T-helper 1 cell treated with Interleukin-12 subunit alpha and Interleukin-12 subunit beta and Interleukin-4 antibody, amounts not matched to agents 30 μg/mL and 1 μg/mL, for 36 hours (primary cell): ENCODE data around the gene RRM2.

Source experiments
- H3K27ac Mint-ChIP-seq: one replicate; pipeline ENCODE4 v1.8.0; 2021; ENCODE audit warnings: mild to moderate bottlenecking, mixed read lengths
- H3K27me3 Mint-ChIP-seq: one replicate; pipeline ENCODE4 v1.8.0; 2021; ENCODE audit warnings: low read depth, mixed read lengths
- H3K36me3 Mint-ChIP-seq: one replicate; pipeline ENCODE4 v1.8.0; 2021; ENCODE audit warnings: low read depth, mixed read lengths
- H3K4me1 Mint-ChIP-seq: one replicate; pipeline ENCODE4 v1.8.0; 2021; ENCODE audit warnings: low read depth, mixed read lengths
- H3K4me3 Mint-ChIP-seq: one replicate; pipeline ENCODE4 v1.8.0; 2021; ENCODE audit warnings: mild to moderate bottlenecking, moderate library complexity, mixed read lengths
- H3K9me3 Mint-ChIP-seq: one replicate; pipeline ENCODE4 v1.8.0; 2021; ENCODE audit warnings: mixed read lengths

RRM2 gene

GRCh38 chr2:10132996-10133647 is 10.6 kb downstream of the RRM2 start:
- H3K4me1 Mint-ChIP-seq: peaks cover 29% of the 10 kb centered on the region
- peaks cover 49% of the 10 kb centered on the region for H3K36me3 Mint-ChIP-seq
- no peak overlapping the region for H3K27ac Mint-ChIP-seq
- no peaks in the 10 kb centered on the region for H3K27me3 Mint-ChIP-seq
- no peaks in the 10 kb centered on the region for H3K9me3 Mint-ChIP-seq
- H3K4me3 Mint-ChIP-seq: no peak overlapping the region

- Mint-ChIP-seq H3K4me3 (no peak overlapping the region), H3K4me1 (peaks cover 16% of the 10 kb centered on the region), H3K36me3 (peaks cover 31% of the 10 kb centered on the region), H3K27me3 (no peaks in the 10 kb centered on the region), H3K27ac (peak overlapping the region; percentile 43), H3K9me3 (no peaks in the 10 kb centered on the region)
Measured at GRCh38 chr2:10135296-10136089, 13.0 kb downstream of the RRM2 start.

GRCh38 chr2:10136101-10136934 is 13.8 kb downstream of the RRM2 start:
- Mint-ChIP-seq H3K36me3 (peaks cover 26% of the 10 kb centered on the region), H3K27ac (no peak overlapping the region)

GRCh38 chr2:10137053-10137843 is 14.7 kb downstream of the RRM2 start:
- Mint-ChIP-seq H3K9me3 (no peaks in the 10 kb centered on the region), H3K4me3 (no peak overlapping the region), H3K4me1 (peaks cover 21% of the 10 kb centered on the region), H3K27ac (no peak overlapping the region), H3K27me3 (no peaks in the 10 kb centered on the region), H3K36me3 (peaks cover 27% of the 10 kb centered on the region)

More at GRCh38 chr2:10136101-10136934, 13.8 kb downstream of the RRM2 start:
- Mint-ChIP-seq H3K9me3 (no peaks in the 10 kb centered on the region), H3K4me3 (no peak overlapping the region), H3K4me1 (peaks cover 17% of the 10 kb centered on the region), H3K27me3 (no peaks in the 10 kb centered on the region)

- H3K4me3 Mint-ChIP-seq: no peak overlapping the region
- H3K27me3 Mint-ChIP-seq: no peaks in the 10 kb centered on the region
- peaks cover 29% of the 10 kb centered on the region for H3K36me3 Mint-ChIP-seq
- no peak overlapping the region for H3K27ac Mint-ChIP-seq
- no peaks in the 10 kb centered on the region for H3K9me3 Mint-ChIP-seq
- H3K4me1 Mint-ChIP-seq: peaks cover 18% of the 10 kb centered on the region
Measured at GRCh38 chr2:10139536-10139935, 17.0 kb downstream of the RRM2 start.

- no peaks in the 10 kb centered on the region for H3K9me3 Mint-ChIP-seq
- peaks cover 22% of the 10 kb centered on the region for H3K36me3 Mint-ChIP-seq
- peak overlapping the region; percentile 34 for H3K4me3 Mint-ChIP-seq
- H3K27ac Mint-ChIP-seq: peak overlapping the region; percentile 86
- H3K4me1 Mint-ChIP-seq: peaks cover 18% of the 10 kb centered on the region
- H3K27me3 Mint-ChIP-seq: no peaks in the 10 kb centered on the region
Measured at GRCh38 chr2:10140841-10141610, 18.5 kb downstream of the RRM2 start.

GRCh38 chr2:10141736-10142639 is 19.4 kb downstream of the RRM2 start:
- Mint-ChIP-seq H3K36me3 (peaks cover 22% of the 10 kb centered on the region), H3K4me1 (peaks cover 18% of the 10 kb centered on the region), H3K4me3 (peak overlapping the region; percentile 40), H3K27ac (peak overlapping the region; percentile 86), H3K9me3 (no peaks in the 10 kb centered on the region), H3K27me3 (no peaks in the 10 kb centered on the region)

- no peaks in the 10 kb centered on the region for H3K27me3 Mint-ChIP-seq
- no peak overlapping the region for H3K4me3 Mint-ChIP-seq
- peaks cover 18% of the 10 kb centered on the region for H3K4me1 Mint-ChIP-seq
- peaks cover 19% of the 10 kb centered on the region for H3K36me3 Mint-ChIP-seq
- peak overlapping the region; percentile 41 for H3K27ac Mint-ChIP-seq
- H3K9me3 Mint-ChIP-seq: no peaks in the 10 kb centered on the region
Measured at GRCh38 chr2:10142640-10142965, 20.1 kb downstream of the RRM2 start.

GRCh38 chr2:10144771-10145518 is 22.4 kb downstream of the RRM2 start:
- peaks cover 33% of the 10 kb centered on the region for H3K4me1 Mint-ChIP-seq
- peaks cover 30% of the 10 kb centered on the region for H3K36me3 Mint-ChIP-seq
- H3K9me3 Mint-ChIP-seq: no peaks in the 10 kb centered on the region
- H3K27me3 Mint-ChIP-seq: no peaks in the 10 kb centered on the region
- H3K4me3 Mint-ChIP-seq: no peak overlapping the region
- peak overlapping the region; percentile 50 for H3K27ac Mint-ChIP-seq

GRCh38 chr2:10145519-10146357 is 23.2 kb downstream of the RRM2 start:
- H3K27me3 Mint-ChIP-seq: no peaks in the 10 kb centered on the region
- no peaks in the 10 kb centered on the region for H3K9me3 Mint-ChIP-seq
- peaks cover 33% of the 10 kb centered on the region for H3K36me3 Mint-ChIP-seq
- H3K27ac Mint-ChIP-seq: no peak overlapping the region
- H3K4me3 Mint-ChIP-seq: no peak overlapping the region
- peaks cover 30% of the 10 kb centered on the region for H3K4me1 Mint-ChIP-seq

GRCh38 chr2:10146366-10147005 is 23.9 kb downstream of the RRM2 start:
- Mint-ChIP-seq H3K36me3 (peaks cover 31% of the 10 kb centered on the region), H3K4me1 (peaks cover 25% of the 10 kb centered on the region), H3K27ac (no peak overlapping the region), H3K4me3 (no peak overlapping the region), H3K27me3 (no peaks in the 10 kb centered on the region), H3K9me3 (no peaks in the 10 kb centered on the region)
